Hepatocyte (in vitro differentiated cells): Measurements from ENCODE around the gene ZC3H8.

Experiments
- CTCF ChIP-seq: fragments of 200-600 bp; sonication (generic); IDR thresholded peaks from 2 replicates; pipeline ENCODE4 v1.5.1; 2016; ENCODE audit warnings: antibody characterized with exemption, mild to moderate bottlenecking; ENCODE audit not compliant: poor library complexity
- EZH2 ChIP-seq: fragments of 200-600 bp; sonication (generic); IDR thresholded peaks from 2 replicates; pipeline ENCODE4 v1.6.1; 2016; ENCODE audit warnings: antibody characterized with exemption, mild to moderate bottlenecking, borderline replicate concordance

DNA sequence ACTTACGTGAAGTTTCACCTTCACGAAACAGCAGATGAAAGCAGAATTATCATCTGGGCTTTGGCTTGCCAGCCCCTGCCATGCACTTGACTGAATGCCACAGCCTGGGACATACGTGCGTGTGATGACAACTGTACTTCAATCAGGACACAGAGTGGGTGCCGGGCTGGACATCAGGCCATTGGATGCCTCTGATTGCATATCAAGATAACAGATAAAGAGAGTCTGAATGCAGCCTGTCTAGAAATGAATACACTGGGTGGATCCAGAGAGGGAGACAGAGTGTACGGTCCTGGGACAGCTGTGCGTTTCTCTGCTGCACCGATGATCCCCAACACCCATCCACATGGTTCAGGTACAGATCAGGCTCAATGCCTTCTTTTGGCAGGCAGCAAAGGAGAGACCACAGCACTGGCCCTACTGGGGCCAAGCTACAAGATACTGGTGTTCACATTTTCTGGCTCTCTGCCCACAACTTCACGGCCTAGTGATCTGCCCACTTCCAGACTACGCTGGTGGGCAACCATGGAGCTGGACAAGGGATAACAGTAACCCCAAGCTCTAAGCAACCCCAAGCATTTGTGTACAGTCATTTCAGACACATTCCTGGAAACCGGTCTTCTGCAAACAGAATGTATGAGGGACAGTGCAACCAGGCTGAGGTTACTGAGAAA is 81.1 kb downstream of the ZC3H8 start:
- TF ChIP-seq CTCF (no peak), EZH2 (no peak)
